SW 1271 (cell line): ENCODE measurements around the gene ERMARD.

ENCODE experiments used
- DNase-seq, 2 experiments: peaks; one replicate each; lab custom pipeline; 2025; lab: John Stamatoyannopoulos, UW

Gene ERMARD

GRCh38 chr6:169751242-169752073, at the start of gene ERMARD, which contains the start of gene DYNLT2:
Gene ERMARD, plus strand, starts transcription at chr6:169751622. Its CDS starts 36 bp downstream, at chr6:169751658.
Gene DYNLT2, minus strand, starts transcription at chr6:169751572. Its CDS starts 114 bp downstream, at chr6:169751458.
- DNase-seq: peak; percentile 83 to 85

GRCh38 chr6:169701954-169702839, 49.2 kb upstream of the ERMARD start, which contains the start of the genes C6orf120 and WDR27:
Gene C6orf120, plus strand, starts transcription at chr6:169702126. Its CDS starts 334 bp downstream, at chr6:169702460.
Gene WDR27, minus strand, starts transcription at chr6:169702029. Its CDS starts 13,024 bp downstream, at chr6:169689005.
- DNase-seq: peak; percentile 92 to 94

- no peak for DNase-seq
Observed at GRCh38 chr6:169702840-169703246, 48.6 kb upstream of the ERMARD start.

GRCh38 chr6:169707772-169708171, 43.6 kb upstream of the ERMARD start:
- no peak for DNase-seq

GRCh38 chr6:169709293-169709692, 42.1 kb upstream of the ERMARD start:
- DNase-seq: no peak

- no peak for DNase-seq
Observed at GRCh38 chr6:169710009-169710408, 41.4 kb upstream of the ERMARD start.

- DNase-seq: no peak
Observed at GRCh38 chr6:169714178-169714577, 37.2 kb upstream of the ERMARD start.

- DNase-seq: no peak
Observed at GRCh38 chr6:169714595-169714994, 36.8 kb upstream of the ERMARD start.

- no peak for DNase-seq
Observed at GRCh38 chr6:169719117-169719516, 32.3 kb upstream of the ERMARD start.

- DNase-seq: no peak
Observed at GRCh38 chr6:169720207-169720855, 31.1 kb upstream of the ERMARD start.

- DNase-seq: peak; percentile 36 to 78
Observed at GRCh38 chr6:169722362-169723199, 28.8 kb upstream of the ERMARD start.

GRCh38 chr6:169723200-169723909, 28.1 kb upstream of the ERMARD start:
- peak in 1 of 2 experiments; percentile 42 for DNase-seq

- no peak for DNase-seq
Observed at GRCh38 chr6:169723991-169724493, 27.4 kb upstream of the ERMARD start.

GRCh38 chr6:169724494-169725124, 26.8 kb upstream of the ERMARD start, which contains the start of gene PHF10:
Gene PHF10, minus strand, starts transcription at chr6:169724500. Its CDS starts 569 bp downstream, at chr6:169723931.
- DNase-seq: peak in 1 of 2 experiments; percentile 34

- DNase-seq: no peak
Observed at GRCh38 chr6:169725125-169726048, 26.0 kb upstream of the ERMARD start.

GRCh38 chr6:169726049-169726400, 25.4 kb upstream of the ERMARD start:
- no peak for DNase-seq

- no peak for DNase-seq
Observed at GRCh38 chr6:169726963-169727362, 24.5 kb upstream of the ERMARD start.

GRCh38 chr6:169729961-169730360, 21.5 kb upstream of the ERMARD start:
- DNase-seq: no peak
